Measurements from ENCODE around the gene SYT2. TPM values are rescaled to one million over a fixed set of nuclear protein-coding genes. Genes with fewer than 3 reads are reported as not detected.
A peak's percentile ranks its signal among the peaks of the same experiment; 100 is the strongest.

The SYT2 gene
- total RNA-seq, 1 donor from 2014 or later, result 0.26 TPM

- Histone ChIP-seq H3K27me3 (peaks cover 65% of the 10 kb centered on the region), H3K4me3 (no peak overlapping the region), H2AFZ (replicated peaks) (no peak overlapping the region), H4K20me1 (ENCODE audit: low read depth) (no peaks in the 10 kb centered on the region), H3K9me3 (ENCODE audit: low read depth) (no peaks in the 10 kb centered on the region), H3K4me2 (no peak overlapping the region), H3K36me3 (no peaks in the 10 kb centered on the region), H3K79me2 (ENCODE audit: low read depth) (no peaks in the 10 kb centered on the region), H3F3A (ENCODE audit: low read depth) (no peaks in the 10 kb centered on the region), H3K9ac (no peak overlapping the region), H3K4me1 (peaks cover 11% of the 10 kb centered on the region), H3K27ac (no peak overlapping the region)
- H3K27me3 Mint-ChIP-seq (ENCODE audit: insufficient read depth, low read depth), result peaks cover 47% of the 10 kb centered on the region
- no peak for DNase-seq (ENCODE audit: low spot score)
- TF ChIP-seq EZH2phosphoT487 (IDR thresholded peaks at IDR 0.05) (no peak), CTCF (IDR thresholded peaks at IDR 0.05) (no peak), EZH2 (IDR thresholded peaks at IDR 0.05) (no peak)
- no peak overlapping the region for H3K27ac Mint-ChIP-seq
- no peaks in the 10 kb centered on the region for H3K9me3 Mint-ChIP-seq
- H3K4me3 Mint-ChIP-seq, result no peak overlapping the region
- H3K36me3 Mint-ChIP-seq, result no peaks in the 10 kb centered on the region
- H3K4me1 Mint-ChIP-seq, result peaks cover 18% of the 10 kb centered on the region
Measured at GRCh38 chr1:202704601-202705000, 5.7 kb downstream of the SYT2 start.

DNA sequence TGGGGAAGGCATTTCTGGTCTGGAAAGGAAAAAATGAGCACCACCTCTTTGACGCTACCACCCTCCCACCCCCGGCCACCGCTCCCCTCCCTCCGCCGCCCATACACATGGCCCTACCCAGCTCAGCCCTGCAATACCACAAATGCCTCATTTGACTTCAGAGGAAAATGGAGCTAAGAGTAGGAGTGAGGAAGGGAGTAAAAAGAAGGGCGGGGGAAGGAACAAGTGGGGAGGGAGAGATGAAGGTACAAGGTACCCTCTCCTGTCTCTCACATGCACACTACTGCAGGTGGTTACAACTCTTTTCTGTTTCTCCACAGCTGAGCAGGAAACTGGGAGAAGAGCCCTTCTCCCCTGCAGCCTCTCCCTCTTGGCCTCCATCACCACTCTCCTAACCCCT is 7.1 kb downstream of the SYT2 start:
- no peaks in the 10 kb centered on the region for H3K9me3 Mint-ChIP-seq
- no peak overlapping the region for H3K4me3 Mint-ChIP-seq
- no peak overlapping the region for H3K27ac Mint-ChIP-seq
- Histone ChIP-seq H4K20me1 (ENCODE audit: low read depth) (no peaks in the 10 kb centered on the region), H3F3A (ENCODE audit: low read depth) (no peaks in the 10 kb centered on the region), H3K9me3 (ENCODE audit: low read depth) (no peaks in the 10 kb centered on the region), H2AFZ (replicated peaks) (no peak overlapping the region), H3K79me2 (ENCODE audit: low read depth) (no peaks in the 10 kb centered on the region), H3K4me3 (no peak overlapping the region), H3K27ac (no peak overlapping the region), H3K27me3 (peaks cover 51% of the 10 kb centered on the region), H3K36me3 (no peaks in the 10 kb centered on the region), H3K4me2 (no peak overlapping the region), H3K4me1 (peaks cover 5% of the 10 kb centered on the region), H3K9ac (no peak overlapping the region)
- TF ChIP-seq CTCF (IDR thresholded peaks at IDR 0.05) (no peak), EZH2 (IDR thresholded peaks at IDR 0.05) (no peak), EZH2phosphoT487 (IDR thresholded peaks at IDR 0.05) (no peak)
- DNase-seq (ENCODE audit: low spot score), result no peak
- peaks cover 12% of the 10 kb centered on the region for H3K4me1 Mint-ChIP-seq
- H3K27me3 Mint-ChIP-seq (ENCODE audit: insufficient read depth, low read depth), result peaks cover 39% of the 10 kb centered on the region
- no peaks in the 10 kb centered on the region for H3K36me3 Mint-ChIP-seq

DNA sequence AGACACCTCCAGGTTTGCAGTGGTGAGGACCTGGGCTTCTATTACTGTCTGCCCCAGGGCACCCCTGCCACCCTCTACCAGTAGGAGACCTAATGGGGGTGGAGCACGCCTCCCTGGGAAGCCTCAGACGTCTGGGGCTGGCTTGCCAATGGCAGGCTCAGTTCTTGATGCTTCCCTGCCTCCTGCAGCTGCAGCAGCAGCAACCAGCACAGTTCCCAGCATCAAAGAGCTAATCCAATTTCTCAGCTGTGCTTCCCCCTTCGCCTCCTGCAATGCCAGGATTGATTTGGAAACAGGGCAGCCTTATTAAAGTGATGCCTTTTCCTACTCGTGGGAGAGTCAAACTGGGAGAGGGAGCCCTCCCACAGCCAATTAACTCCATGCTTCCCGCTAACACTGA is 8.2 kb downstream of the SYT2 start:
- Histone ChIP-seq H2AFZ (replicated peaks) (no peak overlapping the region), H3K36me3 (no peaks in the 10 kb centered on the region), H3K9ac (no peak overlapping the region), H3K9me3 (ENCODE audit: low read depth) (no peaks in the 10 kb centered on the region), H3K27me3 (peaks cover 40% of the 10 kb centered on the region), H3F3A (ENCODE audit: low read depth) (no peaks in the 10 kb centered on the region), H3K4me3 (no peak overlapping the region), H3K79me2 (ENCODE audit: low read depth) (no peaks in the 10 kb centered on the region), H4K20me1 (ENCODE audit: low read depth) (no peaks in the 10 kb centered on the region), H3K4me2 (no peak overlapping the region), H3K27ac (no peak overlapping the region), H3K4me1 (peaks cover 5% of the 10 kb centered on the region)
- no peak for TF ChIP-seq EZH2 (IDR thresholded peaks at IDR 0.05)
- no peak for TF ChIP-seq CTCF (IDR thresholded peaks at IDR 0.05)
- no peaks in the 10 kb centered on the region for H3K36me3 Mint-ChIP-seq
- peaks cover 37% of the 10 kb centered on the region for H3K27me3 Mint-ChIP-seq (ENCODE audit: insufficient read depth, low read depth)
- peaks cover 12% of the 10 kb centered on the region for H3K4me1 Mint-ChIP-seq
- H3K27ac Mint-ChIP-seq, result no peak overlapping the region
- no peak overlapping the region for H3K4me3 Mint-ChIP-seq
- peak; percentile 39 for DNase-seq (ENCODE audit: low spot score)
- no peaks in the 10 kb centered on the region for H3K9me3 Mint-ChIP-seq
